GM18907 (cell line): Measurements from ENCODE around the gene HLX.

Experiments
- ATAC-seq: cut with Tn5 transposase; IDR thresholded peaks from one replicate; pipeline ENCODE4 v1.9.1; 2021; ENCODE audit warnings: mild to moderate bottlenecking, moderate library complexity; ENCODE audit not compliant: unreplicated experiment

Gene HLX

DNA sequence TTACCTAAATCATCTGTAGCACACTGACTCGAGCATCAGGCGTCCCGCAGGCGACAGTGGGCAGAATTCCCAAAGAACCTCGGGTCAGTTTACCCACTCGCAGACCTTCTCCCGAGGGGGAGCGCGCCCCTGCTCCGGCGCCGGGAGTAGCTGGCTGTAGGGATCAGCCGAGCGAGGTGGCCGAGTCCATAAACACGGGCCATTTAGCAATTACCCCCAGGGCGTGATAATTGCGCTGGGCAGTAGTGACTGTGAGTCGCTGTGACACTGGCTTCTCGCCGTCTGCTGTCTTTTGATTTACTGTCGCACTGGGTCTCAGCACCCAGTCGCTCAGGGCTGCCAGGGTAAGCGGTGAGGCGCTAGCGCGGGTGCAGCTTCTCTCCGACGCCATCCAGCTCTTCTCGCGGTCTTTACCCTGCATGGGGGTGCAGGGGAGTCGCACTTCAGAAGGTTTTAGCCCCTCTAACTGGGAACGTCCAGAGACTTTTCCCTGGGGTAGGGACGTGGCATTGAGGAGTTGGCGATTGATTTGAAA is 16.2 kb downstream of the HLX start:
- no peak for ATAC-seq

DNA sequence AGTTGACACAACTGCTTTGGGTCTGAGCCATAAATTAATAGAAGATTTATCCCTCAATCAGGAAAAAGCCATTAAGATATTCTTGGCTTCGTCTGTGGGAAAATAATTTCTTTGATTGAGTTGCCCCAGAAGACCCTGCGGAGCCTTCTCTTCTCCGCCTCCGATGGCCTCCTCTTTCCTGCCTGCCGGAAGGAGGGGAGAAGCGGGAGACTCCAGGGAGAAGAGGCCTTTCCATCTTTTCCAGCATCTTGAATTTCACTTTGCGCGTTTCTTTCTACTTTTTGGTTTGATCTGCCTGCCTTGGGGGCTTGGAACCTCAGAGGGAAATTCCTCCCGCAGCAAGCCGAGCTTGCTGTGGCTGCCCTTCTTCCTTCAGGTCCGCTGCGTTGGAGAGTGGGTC is 16.8 kb downstream of the HLX start:
- ATAC-seq, result no peak

DNA sequence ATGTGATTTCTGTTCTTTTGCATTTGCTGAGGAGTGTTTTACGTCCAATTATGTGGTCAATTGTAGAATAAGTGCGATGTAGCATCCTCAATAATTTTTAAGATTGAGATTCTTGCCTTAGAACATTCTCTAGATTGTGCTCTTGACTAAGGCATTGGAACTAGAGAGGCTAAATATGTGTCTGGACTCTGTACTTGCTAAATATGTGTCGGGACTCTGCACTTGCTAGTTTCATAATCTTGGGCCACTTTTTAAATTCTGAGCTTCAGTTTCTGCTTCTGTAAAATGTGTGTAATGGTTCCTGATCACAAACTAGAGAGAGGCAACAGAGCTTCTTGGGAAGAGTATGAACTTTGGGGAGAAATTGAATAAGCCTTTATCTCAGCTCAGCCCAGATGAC is 21.6 kb downstream of the HLX start:
- no peak for ATAC-seq

DNA sequence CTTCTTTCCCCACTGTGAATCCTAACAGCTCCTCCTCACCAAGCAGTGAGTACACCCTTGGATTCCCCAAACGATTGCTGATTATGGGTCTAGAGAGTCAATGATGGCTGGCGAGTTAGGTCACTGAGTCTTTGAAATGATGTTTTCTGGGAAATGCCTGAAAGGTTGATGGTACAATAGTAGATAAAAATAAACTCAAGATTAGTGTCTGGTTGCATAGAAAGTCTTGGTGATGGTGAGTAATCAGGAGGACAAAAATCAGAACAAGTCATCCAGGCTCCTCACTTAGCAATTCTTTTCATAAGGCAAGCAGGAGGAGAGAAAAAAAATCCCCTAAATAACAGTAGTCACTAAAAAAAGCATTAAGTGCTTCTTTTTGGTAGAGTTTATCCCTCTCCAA is 22.6 kb downstream of the HLX start:
- no peak for ATAC-seq

DNA sequence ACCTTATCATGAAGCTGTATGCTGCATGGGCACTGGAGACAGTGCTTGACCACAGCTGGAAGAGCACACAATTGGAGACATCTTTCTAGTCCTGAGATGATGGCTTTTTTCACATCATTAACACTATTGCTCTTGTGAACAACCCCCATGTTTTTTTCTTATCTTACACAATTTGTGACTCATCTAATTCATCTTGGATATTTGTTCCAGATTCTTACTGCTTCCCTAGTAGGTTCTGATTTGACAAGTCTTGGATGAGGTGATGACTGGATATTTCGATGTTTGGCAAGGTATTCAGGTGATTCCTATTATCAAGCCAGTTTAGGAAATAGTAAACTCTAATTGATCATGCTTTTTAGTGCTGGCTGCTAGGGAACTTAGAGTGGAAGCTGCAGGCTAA is 23.7 kb downstream of the HLX start:
- no peak for ATAC-seq

DNA sequence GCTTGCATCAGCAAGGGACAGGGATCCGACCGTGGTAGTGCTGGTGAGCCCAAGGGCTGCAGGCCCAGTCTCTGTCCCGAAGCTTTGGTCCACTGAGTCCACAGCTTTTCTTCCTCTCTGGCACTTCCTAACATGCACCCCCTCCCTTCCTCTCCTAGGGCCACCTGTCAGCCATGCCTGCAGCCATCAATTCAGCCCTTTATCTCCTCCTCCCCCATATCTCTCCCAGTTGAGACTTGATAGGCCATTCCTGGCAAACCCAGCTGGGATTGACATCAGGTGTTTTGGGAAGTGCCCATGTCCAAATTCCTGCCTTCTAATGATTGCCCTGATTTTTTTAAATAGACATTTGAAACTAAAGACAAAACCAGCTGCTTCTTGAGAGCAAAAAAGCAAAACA is 25.6 kb downstream of the HLX start:
- no peak for ATAC-seq

DNA sequence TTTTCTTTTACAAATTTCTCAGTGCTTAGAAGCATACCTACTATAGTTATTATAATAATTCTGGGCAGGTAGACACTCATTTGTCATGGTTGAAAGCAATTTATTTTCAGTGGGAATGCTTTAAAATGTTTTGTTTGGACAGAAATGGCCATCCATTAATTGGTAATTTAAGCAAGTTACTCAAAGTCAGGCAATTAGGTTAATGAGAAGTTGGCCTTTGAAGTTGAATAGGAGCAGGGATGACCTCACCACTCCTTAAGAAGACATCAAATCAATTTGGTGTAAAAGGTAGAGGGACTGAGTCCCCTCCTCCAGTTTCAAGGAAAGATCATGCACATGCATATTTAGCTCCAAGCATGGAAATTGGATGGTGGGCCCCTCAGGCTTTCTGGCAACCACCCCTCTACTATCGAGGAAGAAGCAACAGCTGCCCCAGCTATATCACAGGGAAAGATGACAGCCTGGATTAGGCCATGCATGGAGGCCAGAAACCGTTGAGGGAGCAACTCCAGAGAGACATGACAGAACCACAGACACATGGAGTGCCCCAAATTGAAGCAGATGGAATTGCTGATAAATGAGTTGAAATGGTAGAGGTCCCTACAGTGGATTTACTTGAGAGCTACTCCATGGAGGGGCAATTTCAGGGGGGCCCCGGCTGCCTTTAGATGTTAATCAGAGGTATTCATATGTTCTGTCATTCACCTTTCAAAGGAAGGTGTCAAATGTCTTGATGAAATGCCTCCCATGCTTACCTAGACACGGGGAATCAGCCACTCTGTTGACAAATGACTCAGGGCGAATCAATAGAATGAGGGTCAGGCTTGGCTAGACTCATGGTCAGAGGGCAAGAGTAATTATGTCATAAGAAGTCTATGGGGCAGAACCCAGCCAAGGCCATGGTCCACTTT is 26.7 kb downstream of the HLX start:
- no peak for ATAC-seq

DNA sequence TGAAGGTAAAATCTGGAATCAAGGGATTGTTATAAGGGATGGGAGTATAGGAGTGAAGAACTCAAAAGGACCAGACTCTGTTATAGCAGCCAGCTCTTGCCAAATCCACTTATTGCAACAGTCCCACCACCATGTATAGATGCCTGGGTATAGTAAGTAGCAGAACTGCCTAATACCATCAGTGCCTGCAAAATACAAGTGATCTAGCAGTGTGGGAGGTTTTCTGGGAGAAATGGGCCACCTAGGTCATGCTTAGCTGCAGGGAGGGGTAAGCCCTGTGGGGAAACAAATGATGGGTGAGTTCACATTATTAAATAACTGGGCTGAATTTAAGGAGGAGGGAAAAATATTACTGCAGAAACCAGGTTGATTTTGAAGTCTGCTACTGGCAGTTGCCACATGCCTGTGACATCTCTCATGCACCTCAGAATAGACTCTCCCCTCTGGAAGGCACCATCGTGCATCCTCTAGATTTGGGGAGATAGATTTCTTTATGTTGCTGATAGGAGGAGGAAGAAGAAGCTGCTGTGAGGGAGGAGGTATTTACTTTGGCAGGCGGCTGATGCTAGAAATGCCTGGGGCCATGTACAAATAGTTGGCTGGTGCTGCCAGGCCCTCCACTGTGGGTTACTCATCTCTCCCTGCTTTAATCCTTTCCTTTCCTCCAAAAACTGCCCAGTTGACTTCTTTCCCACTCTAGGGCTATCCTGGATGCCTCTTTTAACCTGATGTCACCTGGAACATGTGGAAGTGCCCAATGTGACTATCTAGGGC is 27.5 kb downstream of the HLX start:
- no peak for ATAC-seq

DNA sequence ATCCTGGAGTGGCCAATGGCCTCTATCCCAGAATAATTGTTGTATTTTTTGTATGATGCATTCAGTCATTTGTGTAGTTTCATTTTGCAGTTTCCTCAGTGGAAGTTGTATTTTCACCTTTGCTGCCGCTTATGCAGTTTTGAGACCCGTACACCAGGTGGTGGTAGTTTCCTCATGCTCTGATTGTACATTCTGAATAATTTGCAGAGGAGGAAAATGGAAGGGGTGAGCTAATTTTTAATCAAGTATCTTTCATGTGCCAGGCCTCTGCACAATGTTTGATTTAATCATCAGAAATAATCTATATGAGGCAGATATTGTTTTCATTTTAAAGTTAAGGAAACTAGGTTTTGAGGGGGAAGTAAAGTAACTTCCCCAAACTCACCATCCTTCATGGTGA is 29.5 kb downstream of the HLX start:
- peak; percentile 50 for ATAC-seq

DNA sequence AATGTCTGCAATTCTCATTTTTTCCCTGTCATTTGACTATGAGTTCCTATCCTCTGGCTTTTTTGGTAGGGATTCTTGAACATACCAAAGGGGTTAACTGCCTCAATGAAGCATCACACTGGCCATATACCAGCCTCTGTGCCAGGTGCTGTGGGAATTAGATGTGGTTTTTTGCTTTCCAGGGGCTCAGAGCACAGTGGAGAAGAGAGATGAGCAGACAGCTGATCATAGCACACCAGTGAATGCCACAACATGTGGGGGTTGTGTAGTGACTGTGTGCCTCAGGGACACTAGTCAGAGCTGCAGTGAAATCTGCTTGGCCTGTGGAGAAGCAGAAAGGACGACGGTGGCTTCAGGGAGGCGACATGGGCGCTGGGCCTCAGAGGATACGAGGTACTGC is 30.8 kb downstream of the HLX start:
- ATAC-seq, result no peak

DNA sequence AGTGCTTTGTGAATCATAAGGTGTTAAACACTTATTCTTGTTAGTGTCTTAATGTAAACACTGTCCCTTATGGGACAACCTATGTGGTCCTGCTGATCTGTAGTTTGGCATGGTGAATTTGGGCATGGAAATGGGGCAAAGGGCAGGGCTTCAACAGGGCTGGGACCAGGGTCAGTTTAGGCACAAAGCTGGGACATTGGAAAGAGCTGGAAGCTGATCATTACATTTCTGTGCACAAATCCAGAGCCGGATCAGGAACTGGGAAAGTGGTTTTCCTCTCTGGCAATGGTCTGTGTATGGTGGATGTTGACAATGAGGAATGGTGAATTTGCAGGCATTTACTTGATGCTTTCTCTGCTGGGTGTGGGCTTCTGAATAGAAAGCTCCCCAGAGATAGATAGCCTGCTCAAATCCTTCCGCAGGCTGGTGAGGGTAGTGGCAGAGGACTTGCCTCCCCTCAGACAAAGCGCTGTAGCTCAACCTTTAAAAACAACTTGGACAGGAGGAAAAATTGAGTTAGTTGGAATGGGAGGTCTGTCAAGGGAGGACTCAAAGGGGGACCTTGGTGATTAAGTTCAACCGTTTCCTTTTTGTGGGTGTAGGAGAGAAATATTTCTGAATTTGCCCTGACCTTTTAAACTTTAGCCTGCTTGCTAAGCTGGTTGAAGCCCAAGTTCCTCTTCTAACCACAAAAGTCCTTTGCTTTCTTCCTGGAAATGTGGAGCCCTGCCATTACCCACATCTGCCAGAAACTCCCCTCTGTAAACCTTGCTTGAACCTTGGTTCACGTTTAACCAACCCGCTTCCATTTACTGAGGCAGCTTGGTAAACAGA is 35.3 kb downstream of the HLX start:
- ATAC-seq, result no peak

DNA sequence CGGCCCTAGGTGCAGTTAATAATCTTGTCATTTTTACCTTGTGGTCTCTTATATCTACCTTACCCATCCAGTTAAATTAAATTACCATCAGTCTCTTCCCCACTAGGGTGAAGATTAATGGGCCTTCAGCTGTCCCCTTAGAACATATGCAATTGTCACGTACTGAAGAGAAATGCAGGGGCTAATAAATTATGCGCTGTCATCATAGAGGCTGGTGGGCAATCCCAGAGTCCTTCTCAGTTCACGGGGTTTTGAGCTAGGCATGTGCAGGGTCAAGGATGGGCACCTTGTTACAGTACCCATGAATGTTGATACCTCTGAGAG is 35.8 kb downstream of the HLX start:
- no peak for ATAC-seq

DNA sequence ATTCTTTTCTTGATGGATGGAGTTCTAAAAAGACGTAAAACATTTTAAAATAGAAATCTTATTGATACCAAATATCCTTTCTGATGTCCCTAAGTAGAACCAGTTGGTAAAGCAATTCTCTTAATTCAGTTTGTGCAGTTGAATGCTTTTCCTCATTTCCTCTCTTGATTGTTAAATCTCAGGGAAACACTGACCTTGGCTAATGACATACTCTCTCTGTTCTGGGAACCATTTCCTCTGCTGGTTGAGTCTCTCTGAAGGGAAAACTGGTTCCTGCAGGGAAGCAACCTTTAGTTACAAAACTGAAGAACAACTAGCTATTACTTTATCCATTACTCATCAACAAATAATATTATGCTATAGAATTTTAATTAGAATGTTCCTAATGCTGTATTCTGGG is 36.7 kb downstream of the HLX start:
- no peak for ATAC-seq

DNA sequence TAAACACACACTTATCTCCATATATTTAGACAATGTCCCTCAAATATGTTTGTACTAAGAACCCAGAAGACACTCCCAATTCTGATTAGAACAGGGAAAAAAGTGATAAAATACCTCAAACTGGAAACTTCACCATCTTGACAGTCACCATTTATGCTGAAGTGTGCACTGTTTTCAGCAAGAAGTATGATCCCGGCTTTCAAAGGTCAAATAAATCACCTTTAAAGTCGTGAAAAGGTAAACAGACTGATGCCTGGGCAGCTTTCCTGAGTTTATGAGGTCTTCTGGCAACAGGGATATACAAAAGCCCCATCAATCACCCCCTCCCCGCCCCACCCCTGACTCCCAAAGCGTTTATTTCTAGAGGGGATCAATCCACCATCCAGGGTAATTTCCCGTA is 37.9 kb downstream of the HLX start:
- no peak for ATAC-seq

DNA sequence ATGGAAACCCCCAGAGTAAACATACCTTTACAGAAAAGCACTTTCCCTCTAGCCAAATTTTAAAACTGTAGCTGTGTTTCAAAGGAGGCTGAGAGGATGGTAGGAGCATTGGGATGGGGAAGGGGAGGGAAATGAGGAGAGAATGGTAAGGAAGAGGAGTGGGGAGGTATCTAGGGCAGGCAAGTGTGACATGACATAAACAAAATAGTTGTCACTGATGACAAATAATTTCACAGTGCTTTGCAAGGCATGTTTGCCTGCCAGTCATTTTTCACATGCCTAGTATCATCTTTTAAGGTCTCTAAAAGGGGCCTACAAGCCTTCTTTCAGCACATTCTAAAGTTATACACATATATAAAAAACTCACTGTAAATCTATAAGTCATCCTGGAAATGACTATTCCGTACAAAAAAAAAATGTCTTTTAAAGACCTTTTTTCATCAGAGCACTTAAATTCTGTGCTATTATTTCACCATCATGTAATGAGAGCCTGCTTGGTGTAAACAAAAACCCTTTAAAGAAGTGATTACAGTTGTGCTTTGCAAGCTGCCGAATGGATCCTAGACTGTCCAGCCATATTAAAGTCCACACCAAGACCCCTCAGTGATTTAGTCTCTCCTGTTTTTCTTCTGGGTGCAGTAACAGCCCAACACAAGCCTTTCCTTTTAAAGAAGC is 38.4 kb downstream of the HLX start:
- no peak for ATAC-seq

DNA sequence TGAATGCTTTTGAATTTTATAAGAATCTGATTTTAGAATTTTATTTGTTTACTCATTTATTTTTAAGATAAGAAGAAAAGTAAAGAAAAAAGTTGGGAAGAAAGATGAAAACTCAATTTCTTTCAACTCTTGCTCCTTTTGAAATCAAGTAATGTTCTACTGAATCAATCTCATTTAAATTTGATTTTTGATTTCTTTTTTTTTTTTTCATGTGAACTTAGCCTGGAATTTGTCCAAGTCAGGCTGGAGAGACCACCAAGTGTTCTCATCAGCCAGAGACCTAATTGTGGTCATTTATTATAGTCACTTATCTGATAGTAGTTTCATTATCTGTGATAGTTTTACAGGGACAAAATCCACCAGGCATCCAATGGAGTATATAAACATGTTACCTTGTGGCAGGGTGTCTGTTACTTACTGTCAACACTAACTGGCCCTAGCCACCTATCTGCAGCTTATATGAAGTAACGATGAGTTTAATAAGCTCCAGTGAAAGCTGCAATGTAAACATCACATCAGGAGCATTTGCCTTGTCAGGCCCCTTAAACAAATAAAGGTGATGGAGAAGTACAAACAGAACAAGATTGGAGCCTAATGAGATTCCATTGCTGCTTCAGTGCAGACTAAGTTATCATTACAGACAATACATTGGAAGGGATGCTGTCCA is 39.2 kb downstream of the HLX start:
- no peak for ATAC-seq

DNA sequence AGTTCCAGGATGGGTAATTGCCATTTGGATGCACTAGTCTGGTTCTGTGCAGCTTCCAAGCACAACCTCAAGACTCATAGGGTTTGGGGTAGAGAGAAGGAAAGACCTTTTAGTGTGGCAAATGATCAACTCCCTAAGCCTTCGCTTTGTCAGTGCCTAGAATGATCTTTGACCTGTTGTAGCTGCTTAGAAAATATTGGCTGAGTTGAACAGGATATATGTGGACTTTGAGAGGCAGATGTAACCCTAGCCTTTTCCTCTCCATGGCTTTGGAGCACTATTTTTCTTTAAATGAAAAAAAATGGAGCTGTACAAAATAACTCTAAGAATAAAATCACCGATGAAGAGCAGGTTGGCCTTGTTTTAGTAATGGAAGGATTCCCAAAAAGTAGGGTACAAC is 41.7 kb downstream of the HLX start:
- ATAC-seq, result no peak

DNA sequence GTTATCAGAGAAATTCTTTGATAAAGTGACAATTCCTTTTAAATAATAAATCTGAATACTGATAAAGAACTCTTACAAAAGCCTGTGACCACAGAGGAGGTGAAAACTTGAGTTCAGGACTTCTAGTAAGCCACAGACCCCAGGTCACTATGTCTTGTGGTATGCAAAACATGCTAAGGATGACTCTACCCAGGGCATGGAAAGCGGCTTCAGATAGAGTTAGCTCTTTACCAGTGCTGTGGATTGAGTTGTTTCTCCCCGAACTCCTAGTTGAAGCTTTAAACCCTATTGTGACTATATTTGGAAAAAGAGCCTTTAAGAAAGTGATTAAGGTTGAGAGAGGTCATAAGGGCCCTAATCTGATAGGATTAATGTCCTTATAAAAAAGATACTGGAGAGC is 42.3 kb downstream of the HLX start:
- no peak for ATAC-seq

DNA sequence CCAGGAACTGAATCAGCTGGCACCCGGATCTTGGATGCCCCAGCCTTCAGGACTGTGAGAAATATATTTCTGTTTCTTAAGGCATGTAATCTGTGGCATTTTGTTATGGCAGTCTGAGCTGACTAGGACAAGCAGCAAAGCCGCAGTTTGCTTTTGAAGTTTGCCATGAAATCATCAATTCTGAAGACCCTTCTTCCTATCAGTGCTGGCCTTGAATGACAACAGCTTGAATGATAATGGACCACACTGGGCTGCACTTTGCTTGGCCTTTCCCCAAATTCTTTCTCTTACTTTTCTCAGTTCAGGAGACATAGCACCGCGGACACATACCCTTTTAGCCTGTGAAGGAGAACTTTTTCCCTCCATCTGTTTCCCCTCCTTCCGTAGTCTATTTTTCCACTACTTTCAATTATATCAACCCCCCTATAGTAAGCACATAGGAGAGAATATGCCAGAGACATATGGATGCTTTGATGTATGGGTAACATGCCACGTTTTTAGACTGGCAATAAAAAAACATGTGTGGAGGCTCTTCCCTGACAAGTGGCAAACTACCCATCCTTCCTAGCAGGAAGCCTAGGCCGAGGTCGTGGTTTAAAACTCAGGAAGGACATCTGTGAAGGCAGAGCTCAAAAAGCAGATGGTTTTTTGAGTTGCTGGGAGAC is 42.9 kb downstream of the HLX start:
- ATAC-seq, result no peak

DNA sequence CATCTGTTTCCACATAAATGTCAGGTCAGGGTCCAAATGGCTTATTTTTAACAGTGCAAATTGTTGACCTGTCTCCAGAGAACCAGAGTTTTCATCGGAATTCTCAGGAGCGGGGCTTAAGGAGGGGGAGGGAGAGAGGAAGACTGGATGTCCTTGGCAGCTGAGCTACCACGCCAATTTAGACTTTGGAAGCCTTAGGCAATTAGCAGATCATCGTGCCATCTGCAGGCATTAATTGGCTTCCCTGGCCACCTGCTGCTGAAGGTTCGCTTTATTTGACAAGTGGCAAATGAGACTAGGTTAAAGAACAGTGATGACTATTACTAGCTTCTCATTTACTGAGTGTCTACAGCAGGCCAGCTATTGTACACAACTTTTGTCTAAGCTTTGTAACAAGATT is 43.7 kb downstream of the HLX start:
- ATAC-seq, result no peak
